ENCODE results near the gene ROBO1.

GRCh38 chr3:78985981-78986380, 781.8 kb downstream of the ROBO1 start:
- TF ChIP-seq SUZ12 (IDR thresholded peaks at IDR 0.05) (no peak), BHLHE40 (IDR thresholded peaks at IDR 0.05; ENCODE audit: borderline replicate concordance) (no peak), ARNT (IDR thresholded peaks at IDR 0.05) (no peak)
